ENCODE measurements around the gene DMBT1.

DNA sequence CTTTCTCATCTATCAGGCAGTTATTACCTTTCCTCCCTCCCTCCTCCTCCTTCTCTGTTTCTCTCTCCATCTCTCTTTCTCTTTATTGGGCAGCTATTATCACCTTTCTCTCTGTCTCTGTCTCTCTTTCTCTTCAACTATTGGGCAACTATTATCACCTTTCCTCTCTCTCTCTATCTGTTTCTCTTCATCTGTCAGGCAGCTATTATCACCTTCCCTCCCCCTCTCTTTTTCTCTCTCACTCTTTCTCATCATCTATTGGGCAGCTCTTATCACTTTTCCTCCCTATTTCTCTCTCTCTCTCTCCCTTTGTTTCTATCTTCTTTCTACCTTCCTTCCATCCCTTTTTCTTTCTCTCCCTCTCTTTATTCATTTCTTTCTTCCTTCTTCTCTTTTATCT is 1.2 kb downstream of the DMBT1 start:
- TF ChIP-seq CTCF (IDR thresholded peaks at IDR 0.05) (no peak), POLR2A (IDR thresholded peaks at IDR 0.05) (no peak)
